ENCODE results near the gene STPG3. TPM values are rescaled to one million over a fixed set of nuclear protein-coding genes. Genes with fewer than 3 reads are reported as not detected.

The STPG3 gene
- total and polyA plus RNA-seq, 2 of the 13 experiments (the other 11 are each of a cell fraction or from before 2014, with no cell fraction given) = not detected

DNA sequence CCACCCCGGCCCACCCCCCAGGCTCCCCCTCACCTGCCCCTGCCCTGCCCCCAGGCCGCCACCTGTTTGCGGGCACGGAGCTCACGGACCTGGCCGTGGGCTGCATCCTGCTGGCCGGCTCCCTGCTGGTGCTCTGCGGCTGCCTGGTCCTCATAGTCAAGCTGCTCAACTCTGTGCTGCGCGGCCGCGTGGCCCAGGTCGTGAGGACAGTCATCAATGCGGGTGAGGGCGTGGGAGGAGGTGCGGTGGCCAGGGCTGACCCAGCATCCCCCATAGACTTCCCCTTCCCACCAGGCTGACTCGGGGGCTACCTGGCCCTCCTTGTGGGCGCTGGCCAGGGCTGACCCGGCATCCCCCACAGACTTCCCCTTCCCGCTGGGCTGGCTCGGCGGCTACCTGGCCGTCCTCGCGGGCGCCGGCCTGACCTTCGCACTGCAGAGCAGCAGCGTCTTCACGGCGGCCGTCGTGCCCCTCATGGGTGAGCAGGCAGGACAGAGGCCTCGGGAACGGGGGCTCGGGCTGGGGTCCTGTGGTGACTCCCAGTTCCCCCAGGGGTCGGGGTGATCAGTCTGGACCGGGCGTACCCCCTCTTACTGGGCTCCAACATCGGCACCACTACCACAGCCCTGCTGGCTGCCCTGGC, 16.9 kb upstream of the STPG3 start (continued):
- TF ChIP-seq ZNF574 (CRISPR knock-in tag; IDR thresholded peaks at IDR 0.05) (peak; percentile 47; the same call in 1 of the 2 replicates), PRDM4 (CRISPR knock-in tag; IDR thresholded peaks at IDR 0.05; ENCODE audit: borderline replicate concordance) (no peak), CBFB (CRISPR knock-in tag; IDR thresholded peaks at IDR 0.05) (no peak), MAZ (IDR thresholded peaks at IDR 0.05; ENCODE audit: borderline replicate concordance, low read depth, low read length) (no peak), MAZ (CRISPR knock-in tag; IDR thresholded peaks at IDR 0.05; ENCODE audit: low read depth) (peak; percentile 35; the same call in 1 of the 2 replicates), JUND (CRISPR knock-in tag; IDR thresholded peaks at IDR 0.05) (no peak), ZNF703 (CRISPR knock-in tag; IDR thresholded peaks at IDR 0.05; ENCODE audit: borderline replicate concordance) (no peak), SIN3B (IDR thresholded peaks at IDR 0.05; ENCODE audit: low read length) (no peak), ZNF251 (CRISPR knock-in tag; IDR thresholded peaks at IDR 0.05) (no peak), SMARCC2 (IDR thresholded peaks at IDR 0.05) (no peak), ZSCAN30 (CRISPR knock-in tag; IDR thresholded peaks at IDR 0.05) (no peak), TOPORS (CRISPR knock-in tag; IDR thresholded peaks at IDR 0.05) (no peak), ZNF781 (CRISPR knock-in tag; IDR thresholded peaks at IDR 0.05; ENCODE audit: borderline replicate concordance, not compliant biosample characterization) (no peak), JUN (CRISPR knock-in tag; IDR thresholded peaks at IDR 0.05) (no peak), TBP (CRISPR knock-in tag; IDR thresholded peaks at IDR 0.05) (no peak), BRCA1 (CRISPR knock-in tag; IDR thresholded peaks at IDR 0.05) (no peak), HDAC1 (CRISPR knock-in tag; IDR thresholded peaks at IDR 0.05) (peak; percentile 18; the same call in 1 of the 2 replicates), KLF13 (CRISPR knock-in tag; IDR thresholded peaks at IDR 0.05) (no peak), ZNF34 (CRISPR knock-in tag; IDR thresholded peaks at IDR 0.05; ENCODE audit: borderline replicate concordance) (no peak), HIVEP1 (CRISPR knock-in tag; IDR thresholded peaks at IDR 0.05) (no peak), ATF1 (CRISPR knock-in tag; IDR thresholded peaks at IDR 0.05) (no peak)
- TF ChIP-seq, protein P1, sequence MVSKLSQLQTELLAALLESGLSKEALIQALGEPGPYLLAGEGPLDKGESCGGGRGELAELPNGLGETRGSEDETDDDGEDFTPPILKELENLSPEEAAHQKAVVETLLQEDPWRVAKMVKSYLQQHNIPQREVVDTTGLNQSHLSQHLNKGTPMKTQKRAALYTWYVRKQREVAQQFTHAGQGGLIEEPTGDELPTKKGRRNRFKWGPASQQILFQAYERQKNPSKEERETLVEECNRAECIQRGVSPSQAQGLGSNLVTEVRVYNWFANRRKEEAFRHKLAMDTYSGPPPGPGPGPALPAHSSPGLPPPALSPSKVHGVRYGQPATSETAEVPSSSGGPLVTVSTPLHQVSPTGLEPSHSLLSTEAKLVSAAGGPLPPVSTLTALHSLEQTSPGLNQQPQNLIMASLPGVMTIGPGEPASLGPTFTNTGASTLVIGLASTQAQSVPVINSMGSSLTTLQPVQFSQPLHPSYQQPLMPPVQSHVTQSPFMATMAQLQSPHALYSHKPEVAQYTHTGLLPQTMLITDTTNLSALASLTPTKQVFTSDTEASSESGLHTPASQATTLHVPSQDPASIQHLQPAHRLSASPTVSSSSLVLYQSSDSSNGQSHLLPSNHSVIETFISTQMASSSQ (IDR thresholded peaks at IDR 0.05; ENCODE audit: low read depth) = no peak
- TF ChIP-seq, protein P1 (CRISPR knock-in tag; IDR thresholded peaks at IDR 0.05; ENCODE audit: borderline replicate concordance) = no peak

Measured in HepG2 (cell line).